GM12865 (cell line): ENCODE measurements around the gene ELP4.
"Not testable (repeated sequence)": the region's sequence is repeated elsewhere in the genome, so short reads cannot be mapped to it uniquely, and the experiment has no call there.

Experiments
- DNase-seq: peaks from one replicate; pipeline ENCODE4 v3.0.0; 2010; ENCODE audit warnings: low read depth
- H3K4me3 ChIP-seq: 2 replicates; pipeline ENCODE4 v1.5.1; 2011; ENCODE audit warnings: mild to moderate bottlenecking, low read depth, low read length, control low read depth
- CTCF ChIP-seq: IDR thresholded peaks from 2 replicates; pipeline ENCODE4 v1.5.1; 2011; ENCODE audit warnings: low read length, control low read depth, low read depth, inconsistent platforms; ENCODE audit not compliant: insufficient read depth; ENCODE audit errors: missing control alignments

Gene ELP4

DNA sequence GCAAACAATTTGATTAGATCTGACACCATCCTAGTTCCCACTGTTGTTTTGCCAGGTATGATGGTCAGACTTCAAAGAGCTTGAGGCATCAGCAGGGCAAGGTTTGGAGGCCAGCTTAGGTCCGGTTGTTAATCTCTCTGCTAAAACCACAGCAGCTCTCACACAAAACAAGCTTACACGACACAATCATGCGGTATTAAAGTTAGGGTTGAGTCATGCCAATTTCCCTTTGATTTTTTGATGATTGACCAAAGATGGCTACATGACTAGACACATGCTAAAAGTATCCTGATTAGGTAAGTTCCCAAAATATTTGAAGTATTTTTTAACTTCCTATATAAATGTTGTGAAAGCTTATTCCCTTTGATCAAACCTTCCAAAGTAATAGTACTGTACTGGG lies 145.9 kb downstream of the ELP4 start:
- TF ChIP-seq CTCF, result no peak
- H3K4me3 ChIP-seq, result no peak overlapping the region
- no peak for DNase-seq

GRCh38 chr11:31656051-31656450 lies 146.5 kb downstream of the ELP4 start:
- DNase-seq, result no peak
- TF ChIP-seq CTCF, result no peak

DNA sequence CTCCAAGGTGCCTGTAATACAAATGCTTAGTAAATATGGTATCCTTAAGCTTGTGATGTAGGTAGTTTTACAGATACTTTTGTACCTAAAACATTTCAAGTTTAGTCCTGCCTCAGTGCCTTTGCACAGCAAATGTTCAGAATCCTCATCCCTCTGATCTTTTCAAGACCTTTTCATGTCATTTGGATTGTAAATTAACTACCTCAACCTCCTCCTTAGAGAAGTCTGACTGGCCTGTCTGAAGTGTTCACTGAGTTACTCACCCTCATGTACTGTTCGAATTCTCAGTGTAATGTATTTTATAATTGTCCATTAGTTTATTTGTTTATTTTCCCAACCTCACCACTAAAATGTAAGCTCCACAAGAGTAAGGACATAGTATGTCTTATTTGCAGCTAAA lies 147.5 kb downstream of the ELP4 start:
- no peak for TF ChIP-seq CTCF
- no peak overlapping the region for H3K4me3 ChIP-seq
- no peak for DNase-seq

More at GRCh38 chr11:31656051-31656450, 146.5 kb downstream of the ELP4 start:
- no peak overlapping the region for H3K4me3 ChIP-seq

DNA sequence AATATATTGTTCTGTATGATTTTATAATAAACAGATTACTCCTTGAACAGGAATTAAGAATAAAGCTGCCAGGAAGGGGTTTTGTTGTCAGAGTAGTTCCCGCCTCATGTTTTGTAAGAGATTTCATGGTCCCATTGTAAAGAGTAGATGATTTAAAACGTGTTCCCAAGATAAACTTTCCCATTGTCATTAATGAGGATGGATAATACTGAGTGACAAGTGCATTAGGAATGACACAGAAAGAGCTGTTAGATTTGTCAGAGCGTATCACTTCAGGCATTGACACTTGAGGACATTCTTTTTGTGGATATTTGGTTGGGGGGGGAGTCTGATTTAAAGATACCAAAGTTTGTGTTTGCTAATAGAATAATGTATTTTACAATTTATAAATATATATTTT lies 154.6 kb downstream of the ELP4 start:
- no peak for TF ChIP-seq CTCF
- H3K4me3 ChIP-seq, result no peak overlapping the region

GRCh38 chr11:31664954-31665353 lies 155.4 kb downstream of the ELP4 start:
- TF ChIP-seq CTCF, result no peak
- H3K4me3 ChIP-seq, result no peak overlapping the region
- DNase-seq, result no peak

More for the DNA sequence above, 154.6 kb downstream of the ELP4 start:
- no peak for DNase-seq

DNA sequence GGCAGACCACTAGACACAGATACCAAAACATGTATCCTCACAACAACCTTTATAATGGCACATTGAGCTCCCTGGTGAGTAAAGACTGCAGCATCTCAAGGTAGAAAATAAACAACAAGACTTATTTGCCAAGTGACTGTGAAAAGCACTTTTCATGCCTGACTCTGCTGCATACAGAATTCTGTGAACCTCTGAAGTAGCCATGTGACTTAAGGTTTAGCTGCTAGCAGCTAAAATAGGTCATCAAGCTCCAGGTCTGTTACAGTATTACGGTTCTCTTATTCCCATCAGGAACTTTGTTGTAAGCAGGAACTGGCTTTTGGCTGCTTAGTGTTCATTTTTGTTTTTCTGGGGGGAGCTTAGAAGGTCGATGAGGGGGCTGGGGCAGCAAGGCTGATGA lies 162.1 kb downstream of the ELP4 start:
- H3K4me3 ChIP-seq, result no peak overlapping the region
- TF ChIP-seq CTCF, result no peak
- no peak for DNase-seq

- DNase-seq, result not testable (repeated sequence)
These were observed 163.5 kb downstream of the ELP4 start for GRCh38 chr11:31673108-31673507.

More at GRCh38 chr11:31673108-31673507, 163.5 kb downstream of the ELP4 start:
- H3K4me3 ChIP-seq, result not testable (repeated sequence)
